HCT116 (cell line): Measurements from ENCODE around the gene MRPL1. TPM values are rescaled to one million over a fixed set of nuclear protein-coding genes. Genes with fewer than 3 reads are reported as not detected.

Experiments
- ATAC-seq: fragments of 200-7000 bp; cut with Tn5 transposase; 2 replicates; pipeline ENCODE4 v1.9.1; 2020; ENCODE audit warnings: mild to moderate bottlenecking, moderate library complexity
- BruUV-seq: library from RNA; stranded (reverse); fragments of 400-500 nt; replicated peaks from 2 replicates; lab custom pipeline; 2021; lab: Mats Ljungman, UMichigan
- CTCF ChIA-PET: fragments of 300-600 bp; sonication (Branson Sonifier 250); formaldehyde crosslinking; loops from one replicate; lab custom pipeline; 2021; ENCODE audit warnings: antibody characterized with exemption; lab: Charles Lee
- POLR2A ChIA-PET: fragments of 300-600, 350-600 bp; sonication (Branson Sonifier 250); formaldehyde crosslinking; loops from one replicate; lab custom pipeline; 2021; ENCODE audit warnings: antibody characterized with exemption; lab: Charles Lee
- RAD21 ChIA-PET, 2 experiments: fragments of 300-600 bp; sonication (Branson Sonifier 250); formaldehyde crosslinking; loops; one replicate each; lab custom pipeline; 2023; ENCODE audit warnings: low total read pairs in 2 of 2; ENCODE audit not compliant: uncharacterized antibody in 2 of 2, unreplicated experiment in 2 of 2, low non-redundant PET in 1 of 2; lab: Charles Lee
- DNase-seq: peaks from one replicate; pipeline ENCODE4 v3.0.0-alpha.2; 2010; ENCODE audit warnings: low read depth, low spot score
- H2AFZ ChIP-seq: fragments of 200-600 bp; shearing (Covaris generic), sonication (generic); 2 replicates; pipeline ENCODE4 v1.6.1; 2017; ENCODE audit warnings: low read depth, mixed run types, mixed read lengths, antibody characterized with exemption, low read length; ENCODE audit not compliant: poor library complexity, severe bottlenecking
- H3K27ac ChIP-seq: 2 replicates; pipeline ENCODE4 v1.5.1; 2012; ENCODE audit warnings: low read depth, low read length
- H3K27me3 ChIP-seq: fragments of 200-600 bp; sonication (generic); 2 replicates; pipeline ENCODE4 v1.6.1; 2016; ENCODE audit warnings: mixed run types, low read length, mixed read lengths; ENCODE audit not compliant: insufficient read depth
- H3K36me3 ChIP-seq, 2 experiments: fragments of 200-500 bp in 1 of 2; fragments of 200-600 bp in 1 of 2; sonication (Bioruptor generic) in 1 of 2; sonication (generic) in 1 of 2; 2 replicates each; pipeline versions ENCODE4 v1.5.1 to v1.6.1; 2014 to 2016; ENCODE audit warnings: low read length in 2 of 2, inconsistent platforms in 1 of 2, mixed read lengths in 1 of 2, mixed run types in 1 of 2; ENCODE audit not compliant: insufficient read depth in 2 of 2, control insufficient read depth in 1 of 2
- H3K4me1 ChIP-seq, 2 experiments: fragments of 200-600 bp in 1 of 2; sonication (generic) in 1 of 2; 2 replicates each; pipeline versions ENCODE4 v1.5.1 to v1.6.1; 2012 to 2017; ENCODE audit warnings: low read length in 2 of 2, inconsistent platforms in 1 of 2, mild to moderate bottlenecking in 1 of 2, mixed read lengths in 1 of 2, mixed run types in 1 of 2, moderate library complexity in 1 of 2; ENCODE audit not compliant: insufficient read depth in 2 of 2, control insufficient read depth in 1 of 2
- H3K4me2 ChIP-seq: fragments of 200-600 bp; sonication (generic); 2 replicates; pipeline ENCODE4 v1.6.1; 2017; ENCODE audit warnings: mixed run types, low read length, mixed read lengths
- H3K4me3 ChIP-seq, 2 experiments: fragments of 200-600 bp in 1 of 2; sonication (generic) in 1 of 2; replicated peaks in 1 of 2; 2 replicates each; pipeline ENCODE4 v1.5.1; 2011 to 2016; ENCODE audit warnings: low read length in 2 of 2, control low read depth in 1 of 2, low read depth in 1 of 2, mild to moderate bottlenecking in 1 of 2, mixed read lengths in 1 of 2, mixed run types in 1 of 2
- H3K79me2 ChIP-seq: fragments of 200-600 bp; sonication (generic); 2 replicates; pipeline ENCODE4 v1.6.1; 2017; ENCODE audit warnings: mild to moderate bottlenecking, mixed run types, low read length, moderate library complexity, mixed read lengths; ENCODE audit not compliant: insufficient read depth
- H3K9ac ChIP-seq: fragments of 200-600 bp; sonication (generic); 2 replicates; pipeline ENCODE4 v1.6.1; 2016; ENCODE audit warnings: low read length, mixed read lengths
- H3K9me2 ChIP-seq: fragments of 200-600 bp; sonication (generic), shearing (Covaris generic); 2 replicates; pipeline ENCODE4 v1.6.1; 2017; ENCODE audit warnings: mixed run types, mild to moderate bottlenecking, moderate library complexity; ENCODE audit not compliant: insufficient read depth
- H3K9me3 ChIP-seq, 2 experiments: fragments of 200-500 bp in 1 of 2; fragments of 200-600 bp in 1 of 2; sonication (Bioruptor generic) in 1 of 2; sonication (generic) in 1 of 2; 2 replicates each; pipeline ENCODE4 v1.6.1; 2014 to 2017; ENCODE audit warnings: low read length in 2 of 2, mixed read lengths in 2 of 2, inconsistent platforms in 1 of 2, low read depth in 1 of 2, mild to moderate bottlenecking in 1 of 2, mixed run types in 1 of 2, moderate library complexity in 1 of 2; ENCODE audit not compliant: control insufficient read depth in 1 of 2, insufficient read depth in 1 of 2
- H4K20me1 ChIP-seq: fragments of 200-600 bp; sonication (generic), shearing (Covaris generic); 2 replicates; pipeline ENCODE4 v1.6.1; 2017; ENCODE audit warnings: mixed run types, mild to moderate bottlenecking, moderate library complexity; ENCODE audit not compliant: insufficient read depth
- ATF3 ChIP-seq: IDR thresholded peaks from 2 replicates; pipeline ENCODE4 v1.6.1; 2012
- CBX3 ChIP-seq: IDR thresholded peaks from 2 replicates; pipeline ENCODE4 v1.6.1; 2012; ENCODE audit warnings: low read depth
- CEBPB ChIP-seq: IDR thresholded peaks from 2 replicates; pipeline ENCODE4 v1.6.1; 2012; ENCODE audit warnings: low read depth
- CTCF ChIP-seq, 3 experiments: fragments of 200-600 bp in 1 of 3; sonication (generic) in 1 of 3; IDR thresholded peaks in 2 of 3; conservative IDR thresholded peaks in 1 of 3; 2 replicates each; pipeline ENCODE4 v1.5.1; 2012 to 2017; ENCODE audit warnings: low read depth in 2 of 3, low read length in 2 of 3, antibody characterized with exemption in 1 of 3, borderline replicate concordance in 1 of 3, control low read depth in 1 of 3, mild to moderate bottlenecking in 1 of 3, mixed read lengths in 1 of 3, mixed run types in 1 of 3, moderate library complexity in 1 of 3; ENCODE audit not compliant: insufficient read depth in 1 of 3
- EGR1 ChIP-seq: IDR thresholded peaks from 2 replicates; pipeline ENCODE4 v1.6.1; 2012; ENCODE audit warnings: low read depth
- EZH2 ChIP-seq: fragments of 200-600 bp; sonication (generic); IDR thresholded peaks from 2 replicates; pipeline ENCODE4 v1.6.1; 2017; ENCODE audit warnings: antibody characterized with exemption, mixed run types
- EZH2phosphoT487 ChIP-seq: fragments of 200-600 bp; IDR thresholded peaks from 2 replicates; pipeline ENCODE4 v1.6.1; 2018; ENCODE audit warnings: antibody characterized with exemption, borderline replicate concordance
- FOSL1 ChIP-seq: IDR thresholded peaks from 2 replicates; pipeline ENCODE4 v1.6.1; 2012; ENCODE audit warnings: low read depth
- JUND ChIP-seq: IDR thresholded peaks from 2 replicates; pipeline ENCODE4 v1.6.1; 2012
- MAX ChIP-seq: IDR thresholded peaks from 2 replicates; pipeline ENCODE4 v1.6.1; 2012
- POLR2AphosphoS5 ChIP-seq: IDR thresholded peaks from 2 replicates; pipeline ENCODE4 v1.6.1; 2011; ENCODE audit warnings: mild to moderate bottlenecking, low read depth, low read length, moderate library complexity
- RAD21 ChIP-seq: IDR thresholded peaks from 2 replicates; pipeline ENCODE4 v1.6.1; 2012; ENCODE audit warnings: low read depth, mild to moderate bottlenecking
- SIN3A ChIP-seq: IDR thresholded peaks from 2 replicates; pipeline ENCODE4 v1.6.1; 2012; ENCODE audit warnings: low read depth
- SP1 ChIP-seq: IDR thresholded peaks from 2 replicates; pipeline ENCODE4 v1.6.1; 2012; ENCODE audit warnings: low read depth
- TCF7L2 ChIP-seq: IDR thresholded peaks from 2 replicates; pipeline ENCODE4 v1.7.0; 2011; ENCODE audit warnings: borderline replicate concordance, inconsistent platforms; ENCODE audit not compliant: insufficient read depth, insufficient read length; ENCODE audit errors: extremely low read depth
- YY1 ChIP-seq: IDR thresholded peaks from 2 replicates; pipeline ENCODE4 v1.6.1; 2011; ENCODE audit warnings: low read length, low read depth, moderate library complexity, mild to moderate bottlenecking; ENCODE audit not compliant: insufficient replicate concordance; ENCODE audit errors: extremely low read depth
- ZBTB33 ChIP-seq: IDR thresholded peaks from 2 replicates; pipeline ENCODE4 v1.6.1; 2011; ENCODE audit warnings: mild to moderate bottlenecking, low read length, moderate library complexity; ENCODE audit not compliant: insufficient replicate concordance; ENCODE audit errors: extremely low read depth
- ZFX ChIP-seq: fragments of 450-650 bp; IDR thresholded peaks from 2 replicates; pipeline ENCODE4 v1.6.1; 2017
- ZNF274 ChIP-seq: fragments of 200-500 bp; sonication (Bioruptor generic); IDR thresholded peaks from 2 replicates; pipeline ENCODE4 v1.6.1; 2014; ENCODE audit warnings: mild to moderate bottlenecking, low read depth, low read length, inconsistent platforms
- intact Hi-C: fragments of 100-400 bp; cut with micrococcal nuclease; formaldehyde crosslinking; loops from 2 replicates; pipeline ENCODE4 v1.10.0; 2022
- total RNA-seq: library from RNA; stranded (reverse); gene quantifications from one replicate; pipeline ENCODE4 v1.2.1, GENCODE V29; 2021; ENCODE audit not compliant: unreplicated experiment

MRPL1 gene
- total RNA-seq, 1 experiment from 2014 or later = 54.9 TPM

- Histone ChIP-seq H3K9me2 (no peaks in the 10 kb centered on the region), H3K4me3 (no peak overlapping the region)
- no peak for TF ChIP-seq CTCF (IDR thresholded peaks at IDR 0.05 in 2 of 3, conservative IDR thresholded peaks at IDR 0.05 in 1 of 3; ENCODE audit: borderline replicate concordance in 1 of 3, insufficient read depth in 1 of 3, low read depth in 2 of 3, low read length in 2 of 3)
- TF ChIP-seq SIN3A = no peak
- TF ChIP-seq YY1 = no peak
- TF ChIP-seq CEBPB = no peak
- no peak for TF ChIP-seq JUND
- TF ChIP-seq ZNF274 = no peak
- TF ChIP-seq POLR2AphosphoS5 = no peak
- no peak for TF ChIP-seq EZH2phosphoT487
- no peak for TF ChIP-seq EZH2
- TF ChIP-seq ZFX = no peak
- no peak for TF ChIP-seq CBX3
- no peak for TF ChIP-seq RAD21
- TF ChIP-seq SP1 = no peak
- no peak for TF ChIP-seq ZBTB33
- no peak for TF ChIP-seq EGR1
- TF ChIP-seq FOSL1 = no peak
- TF ChIP-seq ATF3 = no peak
- TF ChIP-seq TCF7L2 = no peak
- TF ChIP-seq MAX = no peak
- TF ChIP-seq, all 23 proteins: peak for 0
- no peak overlapping the region for H3K9ac ChIP-seq
- ChIA-PET RAD21 (interaction anchor here in 1 of 2 experiments (1.3 kb wide), 1 partner anchor 34 kb away, joined by 3 read pairs; no protein-coding TSS in a partner anchor), POLR2A (no interaction called here), CTCF (interaction anchor here (1.0 kb wide), 2 partner anchors 16 to 100 kb away, joined by 3 read pairs; no protein-coding TSS in a partner anchor)
- no peak overlapping the region for H3K27ac ChIP-seq
- BruUV-seq = no TSS peak
- H3K9me3 ChIP-seq = no peaks in the 10 kb centered on the region
- intact Hi-C loops = no loop called here
- no peaks in the 10 kb centered on the region for H4K20me1 ChIP-seq
- H2AFZ ChIP-seq = no peak overlapping the region
- H3K4me1 ChIP-seq = no peaks in the 10 kb centered on the region
- ATAC-seq = no peak
- no peak for DNase-seq
- H3K36me3 ChIP-seq = no peaks in the 10 kb centered on the region
- H3K4me2 ChIP-seq = no peak overlapping the region
- no peaks in the 10 kb centered on the region for H3K27me3 ChIP-seq
- H3K79me2 ChIP-seq = no peaks in the 10 kb centered on the region
These were observed 97.7 kb downstream of the MRPL1 start for GRCh38 chr4:77960367-77960766.
